Astrocyte (in vitro differentiated cells and primary cell): ENCODE measurements around the gene ERC1. TPM values are rescaled to one million over a fixed set of nuclear protein-coding genes. Genes with fewer than 3 reads are reported as not detected.

Source experiments
- DNase-seq: peaks from one replicate; pipeline ENCODE4 v3.0.0-alpha.2; 2010; ENCODE audit warnings: low read depth
- FAIRE-seq: peaks from 2 replicates; lab custom pipeline; 2011; peaks lifted over from hg19 to GRCh38; lab: Jason Lieb, UNC
- H2AFZ ChIP-seq: 2 replicates; pipeline ENCODE4 v1.6.0; 2012; ENCODE audit warnings: low read depth, low read length, inconsistent platforms
- H3K27ac ChIP-seq: 2 replicates; pipeline ENCODE4 v1.5.1; 2011; ENCODE audit warnings: low read depth, low read length, inconsistent platforms
- H3K27me3 ChIP-seq: 2 replicates; pipeline ENCODE4 v1.6.0; 2011; ENCODE audit warnings: low read length, inconsistent platforms; ENCODE audit not compliant: insufficient read depth
- H3K36me3 ChIP-seq: 2 replicates; pipeline ENCODE4 v1.5.1; 2011; ENCODE audit warnings: low read length, inconsistent platforms; ENCODE audit not compliant: insufficient read depth
- H3K4me1 ChIP-seq: 2 replicates; pipeline ENCODE4 v1.5.1; 2011; ENCODE audit warnings: low read length, inconsistent platforms; ENCODE audit not compliant: insufficient read depth
- H3K4me2 ChIP-seq: 2 replicates; pipeline ENCODE4 v1.6.0; 2012; ENCODE audit warnings: low read length, inconsistent platforms
- H3K4me3 ChIP-seq: 2 replicates; pipeline ENCODE4 v1.5.1; 2011; ENCODE audit warnings: low read depth, mild to moderate bottlenecking, low read length, inconsistent platforms; ENCODE audit not compliant: insufficient read depth
- H3K79me2 ChIP-seq: 2 replicates; pipeline ENCODE4 v1.6.0; 2012; ENCODE audit warnings: mild to moderate bottlenecking, low read length, inconsistent platforms; ENCODE audit not compliant: insufficient read depth
- H3K9ac ChIP-seq: 2 replicates; pipeline ENCODE4 v1.6.0; 2012; ENCODE audit warnings: mild to moderate bottlenecking, low read length, inconsistent platforms
- H3K9me3 ChIP-seq: 2 replicates; pipeline ENCODE4 v1.5.1; 2012; ENCODE audit warnings: low read depth, mild to moderate bottlenecking, low read length, inconsistent platforms; ENCODE audit not compliant: insufficient read depth
- H4K20me1 ChIP-seq: 2 replicates; pipeline ENCODE4 v1.6.0; 2012; ENCODE audit warnings: low read length, inconsistent platforms; ENCODE audit not compliant: insufficient read depth
- H3K27ac Mint-ChIP-seq: one replicate; pipeline ENCODE4 v1.8.0; 2021; ENCODE audit warnings: mild to moderate bottlenecking, mixed read lengths; ENCODE audit not compliant: unreplicated experiment
- H3K27me3 Mint-ChIP-seq: one replicate; pipeline ENCODE4 v1.8.0; 2021; ENCODE audit warnings: low read depth, mixed read lengths; ENCODE audit not compliant: unreplicated experiment
- H3K36me3 Mint-ChIP-seq: one replicate; pipeline ENCODE4 v1.8.0; 2021; ENCODE audit warnings: low read depth, mixed read lengths; ENCODE audit not compliant: unreplicated experiment
- H3K4me1 Mint-ChIP-seq: one replicate; pipeline ENCODE4 v1.8.0; 2021; ENCODE audit warnings: low read depth, mixed read lengths; ENCODE audit not compliant: unreplicated experiment
- H3K4me3 Mint-ChIP-seq: one replicate; pipeline ENCODE4 v1.8.0; 2021; ENCODE audit warnings: mild to moderate bottlenecking, moderate library complexity, mixed read lengths; ENCODE audit not compliant: unreplicated experiment
- H3K9me3 Mint-ChIP-seq: one replicate; pipeline ENCODE4 v1.8.0; 2021; ENCODE audit warnings: mild to moderate bottlenecking, mixed read lengths; ENCODE audit not compliant: unreplicated experiment
- CTCF ChIP-seq: IDR thresholded peaks from 2 replicates; pipeline ENCODE4 v1.5.1; 2011; ENCODE audit warnings: low read depth, mild to moderate bottlenecking, inconsistent platforms, low read length, moderate library complexity; ENCODE audit not compliant: insufficient read depth
- EZH2 ChIP-seq: IDR thresholded peaks from 2 replicates; pipeline ENCODE4 v1.6.1; 2012; ENCODE audit warnings: mild to moderate bottlenecking, low read length, inconsistent platforms; ENCODE audit not compliant: insufficient read depth
- total RNA-seq: library from RNA; stranded (reverse); gene quantifications from 2 replicates; pipeline ENCODE4 v1.2.1, GENCODE V29; 2021

ERC1 gene
- total RNA-seq, 1 donor from 2014 or later: 67.1 TPM

- no peak overlapping the region for H3K27ac ChIP-seq
- no peak for FAIRE-seq
- H3K4me1 Mint-ChIP-seq: peaks cover 8% of the 10 kb centered on the region
These were observed 513.4 kb downstream of the ERC1 start for GRCh38 chr12:1504304-1504894.

GRCh38 chr12:1504895-1505311 is 513.9 kb downstream of the ERC1 start:
- no peak for FAIRE-seq

More at GRCh38 chr12:1504304-1504894, 513.4 kb downstream of the ERC1 start:
- H3K4me3 Mint-ChIP-seq: no peak overlapping the region
- Histone ChIP-seq H3K27me3 (no peaks in the 10 kb centered on the region), H3K4me1 (peaks cover 9% of the 10 kb centered on the region), H3K4me2 (no peak overlapping the region), H3K36me3 (no peaks in the 10 kb centered on the region), H4K20me1 (no peaks in the 10 kb centered on the region), H3K4me3 (no peak overlapping the region), H2AFZ (no peak overlapping the region), H3K79me2 (no peaks in the 10 kb centered on the region), H3K9me3 (peaks cover 2% of the 10 kb centered on the region), H3K9ac (no peak overlapping the region)
- H3K9me3 Mint-ChIP-seq: no peaks in the 10 kb centered on the region
- peaks cover 7% of the 10 kb centered on the region for H3K36me3 Mint-ChIP-seq
- no peak for DNase-seq
- no peak overlapping the region for H3K27ac Mint-ChIP-seq
- peaks cover 4% of the 10 kb centered on the region for H3K27me3 Mint-ChIP-seq
- TF ChIP-seq CTCF (no peak), EZH2 (no peak)

More at GRCh38 chr12:1504895-1505311, 513.9 kb downstream of the ERC1 start:
- no peak for DNase-seq
- Histone ChIP-seq H2AFZ (no peak overlapping the region), H3K9me3 (peaks cover 2% of the 10 kb centered on the region), H3K4me1 (peaks cover 6% of the 10 kb centered on the region), H3K79me2 (no peaks in the 10 kb centered on the region), H3K27ac (no peak overlapping the region), H3K36me3 (no peaks in the 10 kb centered on the region), H4K20me1 (no peaks in the 10 kb centered on the region), H3K27me3 (no peaks in the 10 kb centered on the region), H3K4me2 (no peak overlapping the region), H3K4me3 (no peak overlapping the region), H3K9ac (no peak overlapping the region)
- Mint-ChIP-seq H3K4me3 (no peak overlapping the region), H3K4me1 (peaks cover 8% of the 10 kb centered on the region), H3K36me3 (peaks cover 5% of the 10 kb centered on the region), H3K27ac (no peak overlapping the region), H3K9me3 (no peaks in the 10 kb centered on the region), H3K27me3 (peaks cover 4% of the 10 kb centered on the region)
- TF ChIP-seq CTCF: no peak
- no peak for TF ChIP-seq EZH2
